Neutrophil (primary cell): ENCODE results near the gene CMSS1.

Experiments
- H3K27ac ChIP-seq: fragments of 200-600 bp; sonication (generic); 2 replicates; pipeline ENCODE4 v1.5.1; 2016; ENCODE audit warnings: mild to moderate bottlenecking, moderate library complexity
- H3K27me3 ChIP-seq: fragments of 200-600 bp; sonication (generic); 2 replicates; pipeline ENCODE4 v1.6.0; 2016; ENCODE audit warnings: mild to moderate bottlenecking
- H3K36me3 ChIP-seq: fragments of 200-600 bp; sonication (generic); 2 replicates; pipeline ENCODE4 v1.5.1; 2017
- H3K4me1 ChIP-seq, 2 experiments: fragments of 200-600 bp in 1 of 2; sonication (generic) in 1 of 2; 1 replicate in 1 of 2; 2 replicates in 1 of 2; pipeline versions ENCODE4 v1.5.1 to v1.6.1; 2013 to 2016; ENCODE audit warnings: low read depth in 1 of 2, low read length in 1 of 2, mild to moderate bottlenecking in 1 of 2, moderate library complexity in 1 of 2; ENCODE audit not compliant: control insufficient read depth in 1 of 2, insufficient read depth in 1 of 2
- H3K4me3 ChIP-seq, 2 experiments: fragments of 200-600 bp in 1 of 2; sonication (generic) in 1 of 2; 1 replicate in 1 of 2; 2 replicates in 1 of 2; pipeline ENCODE4 v1.5.1; 2013 to 2016; ENCODE audit warnings: low read depth in 1 of 2, low read length in 1 of 2, mild to moderate bottlenecking in 1 of 2, moderate library complexity in 1 of 2
- H3K9me3 ChIP-seq: fragments of 200-600 bp; sonication (generic); 2 replicates; pipeline ENCODE4 v1.5.1; 2016
- CTCF ChIP-seq: fragments of 200-600 bp; sonication (generic); IDR thresholded peaks from 2 replicates; pipeline ENCODE4 v1.5.1; 2016; ENCODE audit warnings: antibody characterized with exemption

The CMSS1 gene

GRCh38 chr3:100084100-100084806, 266.6 kb downstream of the CMSS1 start:
- Histone ChIP-seq H3K4me3 (no peak overlapping the region), H3K4me1 (peaks cover 21 to 22% of the 10 kb centered on the region in 2 experiments), H3K27me3 (no peaks in the 10 kb centered on the region), H3K36me3 (no peaks in the 10 kb centered on the region), H3K27ac (peak overlapping the region; percentile 50), H3K9me3 (no peaks in the 10 kb centered on the region)
- TF ChIP-seq CTCF: no peak

- TF ChIP-seq CTCF: no peak
- Histone ChIP-seq H3K4me3 (no peak overlapping the region), H3K36me3 (no peaks in the 10 kb centered on the region), H3K27me3 (no peaks in the 10 kb centered on the region), H3K27ac (no peak overlapping the region), H3K9me3 (no peaks in the 10 kb centered on the region), H3K4me1 (peaks cover 38 to 39% of the 10 kb centered on the region in 2 experiments)
Observed at GRCh38 chr3:100086401-100086800, 268.7 kb downstream of the CMSS1 start.

- no peak overlapping the region for H3K4me3 ChIP-seq
- H3K9me3 ChIP-seq: no peaks in the 10 kb centered on the region
- peaks cover 38 to 39% of the 10 kb centered on the region in 2 experiments for H3K4me1 ChIP-seq
- H3K36me3 ChIP-seq: no peaks in the 10 kb centered on the region
- TF ChIP-seq CTCF: no peak
- no peaks in the 10 kb centered on the region for H3K27me3 ChIP-seq
- H3K27ac ChIP-seq: no peak overlapping the region
Observed at GRCh38 chr3:100087198-100087597, 269.5 kb downstream of the CMSS1 start.

- TF ChIP-seq CTCF: no peak
- peaks cover 33 to 42% of the 10 kb centered on the region in 2 experiments for H3K4me1 ChIP-seq
- H3K27ac ChIP-seq: no peak overlapping the region
- H3K4me3 ChIP-seq: no peak overlapping the region
- H3K27me3 ChIP-seq: no peaks in the 10 kb centered on the region
- H3K36me3 ChIP-seq: no peaks in the 10 kb centered on the region
- H3K9me3 ChIP-seq: no peaks in the 10 kb centered on the region
Observed at GRCh38 chr3:100088735-100089368, 271.2 kb downstream of the CMSS1 start.

GRCh38 chr3:100089812-100090668, 272.4 kb downstream of the CMSS1 start:
- Histone ChIP-seq H3K9me3 (no peaks in the 10 kb centered on the region), H3K4me3 (no peak overlapping the region), H3K27ac (peak overlapping the region; percentile 64), H3K27me3 (no peaks in the 10 kb centered on the region), H3K4me1 (peaks cover 21 to 31% of the 10 kb centered on the region in 2 experiments), H3K36me3 (no peaks in the 10 kb centered on the region)
- no peak for TF ChIP-seq CTCF
